ENCODE data around the gene RPS4Y2. TPM values are rescaled to one million over a fixed set of nuclear protein-coding genes. Genes with fewer than 3 reads are reported as not detected.

The RPS4Y2 gene
- total and polyA plus RNA-seq, 2 donors: not detected

DNA sequence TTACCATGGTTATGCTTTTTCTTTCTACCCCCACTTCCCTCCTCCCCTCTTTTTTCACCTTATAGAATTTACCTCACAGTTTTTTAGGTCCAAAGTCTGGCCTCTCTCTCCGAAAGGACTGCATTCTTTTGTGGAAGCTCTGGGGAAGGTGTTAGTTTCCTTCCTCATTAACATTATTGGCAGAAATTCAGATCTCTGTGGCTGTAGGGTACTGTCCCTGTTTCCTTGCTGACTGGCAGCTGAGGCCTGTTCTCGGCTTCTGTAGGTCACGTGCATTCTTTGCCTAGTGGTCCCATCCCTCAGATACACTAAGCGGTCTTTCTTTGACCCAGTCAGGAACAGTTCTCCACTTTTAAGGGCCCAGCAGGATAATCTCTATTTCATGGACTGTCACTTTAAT lies 25.5 kb downstream of the RPS4Y2 start:
- no peak overlapping the region for H3K27ac ChIP-seq (ENCODE audit: low read depth)
- no peak for DNase-seq (ENCODE audit: extremely low spot score)
- H3K4me1 ChIP-seq (ENCODE audit: insufficient read depth): no peaks in the 10 kb centered on the region
- H3K36me3 ChIP-seq (ENCODE audit: insufficient read depth): no peaks in the 10 kb centered on the region
- 75% methylated on average over 4 of the region's 4 CpGs for WGBS
- H3K4me3 ChIP-seq (ENCODE audit: low read depth, low read length): no peak overlapping the region

DNA sequence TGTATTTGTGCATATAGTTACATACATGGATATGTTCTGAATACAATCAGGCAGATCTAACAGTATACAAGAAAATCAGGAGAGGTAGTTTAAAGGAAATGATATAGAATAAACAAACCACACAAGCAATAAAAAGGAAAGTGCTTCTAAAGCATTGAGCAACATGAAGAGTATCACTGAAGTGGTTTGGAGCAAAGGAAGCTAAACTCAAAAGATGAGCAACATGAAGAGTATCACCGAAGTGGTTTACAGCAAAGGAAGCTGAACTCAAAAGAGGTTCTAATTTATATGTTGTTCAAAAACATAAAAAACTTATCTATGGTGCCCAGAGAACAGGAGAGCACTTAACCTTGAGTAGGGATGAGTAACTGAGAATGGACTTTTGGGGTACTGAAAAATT lies 29.1 kb downstream of the RPS4Y2 start:
- DNase-seq (ENCODE audit: extremely low spot score): no peak
- Histone ChIP-seq H3K4me3 (ENCODE audit: low read depth, low read length) (no peak overlapping the region), H3K27ac (ENCODE audit: low read depth) (no peak overlapping the region), H3K4me1 (ENCODE audit: insufficient read depth) (no peaks in the 10 kb centered on the region), H3K36me3 (ENCODE audit: insufficient read depth) (no peaks in the 10 kb centered on the region)
- 46% methylated on average over 1 of the region's 1 CpG for WGBS

DNA sequence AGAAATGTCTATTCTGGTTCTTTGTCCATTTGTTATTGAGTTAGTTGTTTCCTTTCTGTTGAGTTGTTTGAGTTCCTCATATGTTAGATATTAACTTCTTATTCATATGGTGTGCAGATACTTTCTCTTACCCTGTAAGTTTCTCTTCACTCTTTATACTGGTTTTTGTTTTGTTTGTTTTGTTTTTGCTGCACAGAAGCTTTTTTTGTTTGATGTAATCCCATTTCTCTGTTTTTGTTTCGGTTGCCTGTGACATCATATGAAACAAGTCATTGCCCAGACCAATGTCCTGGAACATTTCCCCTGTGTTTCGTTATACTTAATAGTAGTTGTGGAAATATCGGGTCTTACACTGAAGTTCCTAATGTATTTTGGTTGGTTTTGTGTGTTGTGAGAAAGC lies 31.2 kb downstream of the RPS4Y2 start:
- Histone ChIP-seq H3K4me3 (ENCODE audit: low read depth, low read length) (no peak overlapping the region), H3K36me3 (ENCODE audit: insufficient read depth) (no peaks in the 10 kb centered on the region), H3K27ac (ENCODE audit: low read depth) (no peak overlapping the region), H3K4me1 (ENCODE audit: insufficient read depth) (no peaks in the 10 kb centered on the region)
- DNase-seq (ENCODE audit: extremely low spot score): no peak
- 80% methylated on average over 3 of the region's 3 CpGs for WGBS

DNA sequence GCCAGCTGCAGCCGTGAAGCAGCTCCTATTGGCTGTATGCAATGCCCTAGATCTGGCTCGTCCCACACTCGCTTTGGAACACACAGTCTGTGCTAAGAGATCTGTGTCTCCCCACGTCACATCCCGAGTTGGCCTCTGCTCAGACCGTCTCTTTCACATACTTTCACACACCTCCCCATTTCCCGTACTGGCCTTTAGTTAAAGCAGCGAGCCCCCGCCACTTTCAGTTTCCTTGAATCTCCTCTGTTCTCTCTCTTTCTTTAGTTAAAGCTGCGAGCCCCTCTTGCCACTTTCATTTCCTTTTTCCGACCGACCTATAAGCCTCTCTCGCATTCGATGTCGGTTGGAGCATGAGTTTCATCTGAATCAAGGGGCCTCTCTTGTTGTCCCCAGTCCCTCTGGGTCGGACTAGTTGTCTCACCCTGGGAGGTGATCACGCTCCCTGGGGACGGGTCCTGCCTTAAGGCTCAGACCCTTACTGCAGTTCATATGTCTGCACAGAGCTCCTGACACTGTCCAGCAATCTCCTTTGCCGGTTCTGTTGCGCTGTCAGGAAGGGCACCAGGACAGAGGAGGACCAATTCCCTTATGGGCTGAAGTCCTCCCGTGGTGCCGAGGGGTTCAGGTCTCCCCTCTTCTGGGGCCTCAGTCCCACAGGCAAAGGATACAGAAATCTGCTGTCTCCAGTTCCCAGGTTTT lies 42.6 kb downstream of the RPS4Y2 start:
- Histone ChIP-seq H3K4me3 (ENCODE audit: low read depth, low read length) (no peak overlapping the region), H3K4me1 (ENCODE audit: insufficient read depth) (no peaks in the 10 kb centered on the region), H3K36me3 (ENCODE audit: insufficient read depth) (no peaks in the 10 kb centered on the region), H3K27ac (ENCODE audit: low read depth) (no peak overlapping the region)
- WGBS: 75% methylated on average over 22 of the region's 22 CpGs
- no peak for DNase-seq (ENCODE audit: extremely low spot score)

DNA sequence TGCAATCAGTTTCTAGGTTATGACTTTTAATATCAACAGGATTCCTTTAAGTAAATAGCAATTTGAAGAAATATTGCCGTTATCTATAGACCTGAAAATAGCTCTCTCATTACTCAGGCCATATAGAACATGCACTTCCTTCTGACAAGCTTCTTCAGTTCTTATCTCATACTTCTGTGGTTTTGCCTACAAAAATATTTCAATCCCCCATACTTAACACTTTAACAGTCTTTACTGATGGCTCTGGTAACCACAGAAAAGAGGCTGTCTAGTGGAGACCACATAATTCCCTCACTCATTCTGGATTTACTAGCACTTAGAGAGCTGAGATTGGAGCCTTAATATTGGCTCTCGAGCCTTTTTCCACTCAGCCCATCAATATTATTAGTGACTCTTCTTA lies 46.8 kb downstream of the RPS4Y2 start:
- 53% methylated on average over 2 of the region's 2 CpGs for WGBS

DNA sequence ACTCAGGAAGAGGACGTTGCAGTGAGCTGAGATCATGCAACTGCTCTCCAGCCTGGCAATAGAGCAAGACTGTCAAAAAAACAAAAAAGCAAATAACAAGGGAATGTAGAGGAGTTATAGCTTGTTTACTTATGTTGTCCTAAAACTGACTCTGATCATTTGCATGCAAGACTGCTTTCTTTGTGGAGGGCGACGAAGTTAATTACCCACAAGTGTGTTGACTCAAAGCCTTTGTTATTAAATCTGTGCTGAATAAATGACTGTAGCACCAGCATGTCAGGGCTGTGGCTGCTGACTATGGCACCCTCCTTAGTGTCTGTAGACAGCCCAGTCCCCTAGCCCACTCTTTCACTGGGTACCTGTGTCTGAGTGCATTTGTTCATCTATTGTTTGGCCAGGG lies 50.3 kb downstream of the RPS4Y2 start:
- H3K36me3 ChIP-seq (ENCODE audit: insufficient read depth): no peaks in the 10 kb centered on the region
- H3K27ac ChIP-seq (ENCODE audit: low read depth): no peak overlapping the region
- no peak for DNase-seq (ENCODE audit: extremely low spot score)
- H3K4me3 ChIP-seq (ENCODE audit: low read depth, low read length): no peak overlapping the region
- WGBS: 50% methylated on average over 3 of the region's 3 CpGs
- no peaks in the 10 kb centered on the region for H3K4me1 ChIP-seq (ENCODE audit: insufficient read depth)

More for the DNA sequence above, 46.8 kb downstream of the RPS4Y2 start:
- Histone ChIP-seq H3K4me1 (ENCODE audit: insufficient read depth) (no peaks in the 10 kb centered on the region), H3K27ac (ENCODE audit: low read depth) (no peak overlapping the region), H3K36me3 (ENCODE audit: insufficient read depth) (no peaks in the 10 kb centered on the region), H3K4me3 (ENCODE audit: low read depth, low read length) (no peak overlapping the region)
- DNase-seq (ENCODE audit: extremely low spot score): no peak

DNA sequence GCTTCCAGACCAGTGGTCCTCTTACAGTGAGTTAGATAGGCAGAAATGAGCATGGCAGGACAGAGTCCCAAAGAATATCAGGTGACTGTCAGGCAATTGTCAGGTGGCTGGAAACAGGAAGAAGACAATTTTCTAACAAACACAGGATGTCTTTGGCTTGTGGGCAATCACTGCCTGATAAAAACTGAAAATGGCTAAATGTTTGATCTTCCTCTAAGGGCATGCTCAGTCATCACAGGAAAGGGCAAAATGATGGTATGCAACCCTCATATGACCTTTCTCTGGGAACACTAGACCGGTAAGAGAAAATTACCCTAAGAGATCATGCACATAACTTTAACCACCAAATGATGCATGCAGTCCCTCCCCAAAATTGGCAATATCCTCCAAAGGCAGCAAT lies 57.6 kb downstream of the RPS4Y2 start:
- Histone ChIP-seq H3K4me1 (ENCODE audit: insufficient read depth) (no peaks in the 10 kb centered on the region), H3K27ac (ENCODE audit: low read depth) (no peak overlapping the region)
- WGBS: 92% methylated on average over 1 of the region's 1 CpG

DNA sequence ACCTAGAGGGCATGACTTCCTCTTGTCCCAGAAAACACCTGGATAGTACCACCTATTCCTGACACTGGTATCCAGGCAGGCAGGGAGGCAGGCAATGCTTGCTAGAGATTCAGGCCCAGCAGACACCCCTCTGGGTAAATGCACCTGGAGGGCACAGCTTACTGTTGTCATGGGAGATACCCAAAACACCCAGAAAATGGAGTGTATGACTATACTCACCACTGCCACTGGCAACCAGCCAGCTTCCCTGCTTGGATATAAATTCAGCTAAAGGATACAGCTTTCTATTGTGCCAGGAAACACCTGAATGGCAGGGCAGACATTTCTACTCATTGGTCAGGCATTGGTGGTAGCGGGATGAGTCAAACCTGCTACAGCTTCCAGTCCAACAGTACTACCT lies 58.9 kb downstream of the RPS4Y2 start:
- no peaks in the 10 kb centered on the region for H3K36me3 ChIP-seq (ENCODE audit: insufficient read depth)
- 77% methylated on average over 1 of the region's 1 CpG for WGBS
- H3K27ac ChIP-seq (ENCODE audit: low read depth): no peak overlapping the region
- no peak for DNase-seq (ENCODE audit: extremely low spot score)
- no peak overlapping the region for H3K4me3 ChIP-seq (ENCODE audit: low read depth, low read length)
- no peaks in the 10 kb centered on the region for H3K4me1 ChIP-seq (ENCODE audit: insufficient read depth)

More for the DNA sequence above, 57.6 kb downstream of the RPS4Y2 start:
- Histone ChIP-seq H3K4me3 (ENCODE audit: low read depth, low read length) (no peak overlapping the region), H3K36me3 (ENCODE audit: insufficient read depth) (no peaks in the 10 kb centered on the region)
- DNase-seq (ENCODE audit: extremely low spot score): no peak

DNA sequence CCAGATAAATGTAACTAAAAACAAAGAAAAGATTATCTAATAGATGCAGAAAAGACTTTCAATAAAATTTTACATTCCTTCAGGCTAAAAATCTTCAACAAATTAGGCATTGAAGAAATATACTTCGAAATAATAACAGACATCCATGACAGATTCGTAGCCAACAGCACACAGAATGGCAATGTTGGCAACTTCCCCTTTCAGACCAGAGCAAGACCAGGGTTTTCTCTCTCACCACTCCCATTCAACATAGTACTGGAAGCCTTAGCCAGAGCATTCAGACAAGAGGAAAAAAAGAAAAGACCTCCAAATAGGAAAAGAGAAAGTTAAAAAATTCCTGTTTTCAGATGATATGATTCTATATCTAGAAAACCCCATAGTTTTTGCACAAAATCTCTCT lies 61.2 kb downstream of the RPS4Y2 start:
- Histone ChIP-seq H3K4me1 (ENCODE audit: insufficient read depth) (no peaks in the 10 kb centered on the region), H3K36me3 (ENCODE audit: insufficient read depth) (no peaks in the 10 kb centered on the region), H3K27ac (ENCODE audit: low read depth) (no peak overlapping the region), H3K4me3 (ENCODE audit: low read depth, low read length) (no peak overlapping the region)
- WGBS: 51% methylated on average over 2 of the region's 2 CpGs
- DNase-seq (ENCODE audit: extremely low spot score): no peak

Other genes with a start within 250 kb of the RPS4Y2 start
- gene EIF1AY, start 180.3 kb upstream of the RPS4Y2 start, total RNA-seq: not detected
- 35.7 TPM for gene EIF1AY, start 180.3 kb upstream of the RPS4Y2 start, polyA plus RNA-seq